Glomerular endothelial cell (primary cell): ENCODE measurements around the gene BRCA2. TPM values are rescaled to one million over a fixed set of nuclear protein-coding genes. Genes with fewer than 3 reads are reported as not detected.

Experiments
- DNase-seq: peaks from one replicate; pipeline ENCODE4 v3.0.0-alpha.2; 2011; ENCODE audit warnings: low read depth, low spot score; ENCODE audit errors: extremely low read depth
- total RNA-seq: library from RNA; depleted of rRNA; stranded (reverse); fragments of >200 nt; gene quantifications from 2 replicates; pipeline ENCODE4 v1.2.3, GENCODE V29; 2015

BRCA2 gene
- total RNA-seq, result 1.8 and 3.9 TPM in 2 replicates

GRCh38 chr13:32315238-32316027 lies at the start of gene BRCA2, which contains the start of gene ZAR1L:
Gene BRCA2 (plus strand): TSS chr13:32315508. CDS start chr13:32316461, 953 bp downstream.
Gene ZAR1L (minus strand): TSS chr13:32315363. CDS start chr13:32311925, 3,438 bp downstream.
- no peak for DNase-seq

- DNase-seq, result no peak
Observed at GRCh38 chr13:32265726-32266125, 49.6 kb upstream of the BRCA2 start.

- DNase-seq, result no peak
Observed at GRCh38 chr13:32266130-32266529, 49.2 kb upstream of the BRCA2 start.

- DNase-seq, result no peak
Observed at GRCh38 chr13:32267836-32268439, 47.4 kb upstream of the BRCA2 start.

- no peak for DNase-seq
Observed at GRCh38 chr13:32272021-32272683, 43.2 kb upstream of the BRCA2 start.

- no peak for DNase-seq
Observed at GRCh38 chr13:32277839-32278238, 37.5 kb upstream of the BRCA2 start.

GRCh38 chr13:32278426-32278825 lies 36.9 kb upstream of the BRCA2 start:
- DNase-seq, result no peak

- no peak for DNase-seq
Observed at GRCh38 chr13:32281096-32281495, 34.2 kb upstream of the BRCA2 start.

GRCh38 chr13:32282096-32282711 lies 33.1 kb upstream of the BRCA2 start:
- no peak for DNase-seq

- peak; percentile 96 for DNase-seq
Observed at GRCh38 chr13:32284927-32285632, 30.2 kb upstream of the BRCA2 start.

GRCh38 chr13:32285633-32285965 lies 29.7 kb upstream of the BRCA2 start:
- DNase-seq, result no peak

- no peak for DNase-seq
Observed at GRCh38 chr13:32297206-32297605, 18.1 kb upstream of the BRCA2 start.

GRCh38 chr13:32298695-32299094 lies 16.6 kb upstream of the BRCA2 start:
- no peak for DNase-seq

- no peak for DNase-seq
Observed at GRCh38 chr13:32299893-32300292, 15.4 kb upstream of the BRCA2 start.

GRCh38 chr13:32300406-32300805 lies 14.9 kb upstream of the BRCA2 start:
- no peak for DNase-seq

GRCh38 chr13:32300920-32301319 lies 14.4 kb upstream of the BRCA2 start:
- no peak for DNase-seq

GRCh38 chr13:32302461-32302860 lies 12.8 kb upstream of the BRCA2 start:
- no peak for DNase-seq

- no peak for DNase-seq
Observed at GRCh38 chr13:32305646-32306045, 9.7 kb upstream of the BRCA2 start.

- no peak for DNase-seq
Observed at GRCh38 chr13:32309312-32310133, 5.8 kb upstream of the BRCA2 start.

GRCh38 chr13:32310134-32310706 lies 5.1 kb upstream of the BRCA2 start:
- DNase-seq, result no peak
